Fibroblast of the aortic adventitia (primary cell): ENCODE data around the gene SLIT3. TPM values are rescaled to one million over a fixed set of nuclear protein-coding genes. Genes with fewer than 3 reads are reported as not detected.
A peak's percentile ranks its signal among the peaks of the same experiment; 100 is the strongest.

Experiments
- DNase-seq: peaks from one replicate; pipeline ENCODE4 v3.0.0-alpha.2; 2010; ENCODE audit warnings: low read depth
- H3K4me3 ChIP-seq: 2 replicates; pipeline ENCODE4 v1.5.1; 2011; ENCODE audit warnings: low read depth, mild to moderate bottlenecking, control low read depth, low read length, moderate library complexity
- CTCF ChIP-seq: IDR thresholded peaks from 2 replicates; pipeline ENCODE4 v1.5.1; 2011; ENCODE audit warnings: mild to moderate bottlenecking, low read length, control low read depth, inconsistent platforms; ENCODE audit not compliant: insufficient read depth
- total RNA-seq: library from RNA; depleted of rRNA; stranded (reverse); fragments of >200 nt; gene quantifications from 2 replicates; pipeline ENCODE4 v1.2.3, GENCODE V29; 2012; ENCODE audit warnings: low replicate concordance

SLIT3 gene
- total RNA-seq, 1 donor = 65.3 TPM

- no peak for TF ChIP-seq CTCF
- DNase-seq = no peak
- no peak overlapping the region for H3K4me3 ChIP-seq
Measured at GRCh38 chr5:168858994-168859393, 441.9 kb downstream of the SLIT3 start.

DNA sequence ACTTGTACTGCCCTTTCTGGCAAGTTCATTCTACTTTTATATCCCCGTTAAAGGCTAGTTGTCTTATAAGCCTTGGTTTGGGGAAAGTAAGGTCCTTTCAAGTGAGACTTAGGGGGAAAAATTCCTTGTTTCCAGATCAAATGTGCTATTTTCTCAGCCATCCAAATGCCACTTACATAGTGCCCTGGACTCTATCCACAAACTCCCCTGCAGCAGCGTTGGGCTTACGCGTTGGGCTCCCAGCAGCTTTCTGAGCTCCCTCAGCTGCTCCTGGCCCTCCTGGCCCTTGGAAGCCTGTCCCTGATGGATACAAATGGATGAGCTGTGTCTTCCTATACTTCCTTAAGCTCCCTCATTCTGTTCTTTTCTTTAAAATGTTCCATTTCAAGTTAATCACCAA lies 442.6 kb downstream of the SLIT3 start:
- no peak for TF ChIP-seq CTCF
- DNase-seq = no peak
- no peak overlapping the region for H3K4me3 ChIP-seq

- TF ChIP-seq CTCF = no peak
- no peak for DNase-seq
- H3K4me3 ChIP-seq = no peak overlapping the region
Measured at GRCh38 chr5:168853972-168854371, 447.0 kb downstream of the SLIT3 start.

DNA sequence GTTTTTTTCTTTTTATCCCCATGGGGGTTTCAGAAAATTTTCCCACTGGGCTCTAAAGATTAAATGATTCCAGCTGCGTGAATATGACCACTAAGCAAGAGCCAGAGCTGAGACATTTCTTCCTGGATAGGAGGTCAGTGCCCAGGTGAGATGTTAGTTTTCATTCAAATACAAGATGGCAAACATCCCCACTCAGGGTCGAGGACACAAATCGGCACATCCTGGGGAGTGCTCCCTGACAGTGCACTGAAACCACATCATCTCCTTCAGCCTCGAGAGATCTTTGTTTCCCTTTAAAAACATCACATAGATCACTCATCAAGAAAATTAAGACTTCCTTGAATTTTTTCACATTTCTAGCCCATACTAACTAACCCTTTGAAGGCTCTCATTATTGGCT lies 448.6 kb downstream of the SLIT3 start:
- no peak for DNase-seq
- H3K4me3 ChIP-seq = no peak overlapping the region
- TF ChIP-seq CTCF = no peak

- TF ChIP-seq CTCF = no peak
- H3K4me3 ChIP-seq = no peak overlapping the region
- peak; percentile 67 for DNase-seq
Measured at GRCh38 chr5:168851902-168852321, 449.0 kb downstream of the SLIT3 start.

DNA sequence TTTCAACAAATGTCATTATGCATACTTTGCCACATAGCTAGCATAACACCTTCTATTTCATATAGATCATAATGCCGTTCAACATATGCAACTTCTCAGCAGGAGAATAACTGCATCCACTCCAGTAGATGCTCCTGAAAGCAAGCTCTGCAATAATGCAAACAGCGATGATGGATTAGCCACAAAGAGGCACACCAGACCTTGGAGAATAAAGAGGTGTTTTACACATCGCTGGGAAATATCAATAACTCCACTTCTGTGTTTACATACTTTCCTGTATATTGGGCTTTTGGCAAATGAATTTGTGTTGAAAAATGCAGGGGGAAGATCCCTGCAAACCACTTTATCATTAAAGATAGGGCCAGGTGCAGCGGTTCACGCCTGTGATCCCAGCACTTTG lies 450.3 kb downstream of the SLIT3 start:
- DNase-seq = no peak
- no peak overlapping the region for H3K4me3 ChIP-seq
- TF ChIP-seq CTCF = no peak

DNA sequence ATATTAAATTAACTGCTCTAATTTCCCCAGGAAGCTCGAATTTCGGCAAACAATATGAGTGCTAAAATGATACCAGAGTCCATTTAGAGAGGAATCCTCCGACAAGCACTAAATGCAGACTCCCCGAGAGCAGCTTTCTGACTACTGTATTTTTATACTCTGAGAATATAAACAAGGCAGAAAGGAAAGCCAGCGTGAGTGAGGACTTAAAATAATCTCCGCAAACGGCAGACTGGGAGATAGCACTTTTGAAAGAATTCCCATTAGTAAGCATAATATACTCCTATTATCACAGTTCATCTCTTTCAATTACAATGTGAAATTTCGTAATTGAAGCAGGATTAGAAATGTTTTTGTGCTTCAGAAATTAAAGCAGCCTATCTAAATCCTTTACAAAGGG lies 452.4 kb downstream of the SLIT3 start:
- TF ChIP-seq CTCF = no peak
- no peak overlapping the region for H3K4me3 ChIP-seq
- DNase-seq = no peak
